Peyer's patch (tissue), 4 donors: ENCODE measurements around the gene IFT81. TPM values are rescaled to one million over a fixed set of nuclear protein-coding genes. Genes with fewer than 3 reads are reported as not detected.

Experiments
- DNase-seq, 3 donors: peaks; one replicate each; pipeline ENCODE4 v3.0.0-alpha.2; 2017 to 2019
- H3K27ac ChIP-seq, 4 donors: fragments of 200-600 bp; sonication (generic); one replicate each; pipeline ENCODE4 v1.5.1; 2016 to 2019
- H3K27me3 ChIP-seq, 2 donors: fragments of 200-600 bp; sonication (generic); one replicate each; pipeline ENCODE4 v1.5.1; 2019
- H3K36me3 ChIP-seq, 3 donors: fragments of 200-600 bp; sonication (generic); one replicate each; pipeline ENCODE4 v1.5.1; 2016 to 2019
- H3K4me1 ChIP-seq, 4 donors: fragments of 200-600 bp; sonication (generic); one replicate each; pipeline ENCODE4 v1.5.1; 2016 to 2019
- H3K4me3 ChIP-seq, 4 donors: fragments of 200-600 bp; sonication (generic); 1 replicate in 3 of 4; 2 replicates in 1 of 4; pipeline ENCODE4 v1.5.1; 2016 to 2019; ENCODE audit warnings: mild to moderate bottlenecking in 1 of 4
- H3K9me3 ChIP-seq, 4 donors: fragments of 200-600 bp; sonication (generic); one replicate each; pipeline ENCODE4 v1.5.1; 2016 to 2019; ENCODE audit warnings: mild to moderate bottlenecking in 1 of 4
- CTCF ChIP-seq, 6 experiments: fragments of 450-650 bp in 4 of 6; fragments of 200-600 bp in 2 of 6; sonication (generic) in 1 of 6; IDR thresholded peaks; one replicate each; pipeline ENCODE4 v1.5.1; 2017 to 2019; ENCODE audit warnings: antibody characterized with exemption in 6 of 6, mild to moderate bottlenecking in 3 of 6, moderate library complexity in 1 of 6
- POLR2A ChIP-seq, 2 donors: fragments of 450-650 bp; IDR thresholded peaks; one replicate each; pipeline ENCODE4 v1.5.1; 2017; ENCODE audit warnings: antibody characterized with exemption in 2 of 2, mild to moderate bottlenecking in 2 of 2, moderate library complexity in 2 of 2
- total RNA-seq, 4 donors: library from RNA; depleted of rRNA; stranded (reverse); fragments of >200 nt; gene quantifications; one replicate each; pipeline ENCODE4 v1.1.0, GENCODE V29; 2016

Gene IFT81
- total RNA-seq, 4 donors from 2014 or later: 2.5 to 20.6 (median 7.5) TPM

- H3K9me3 ChIP-seq: no peaks in the 10 kb centered on the region
- H3K4me1 ChIP-seq: peaks cover 0 to 19% (median 0%) of the 10 kb centered on the region in 4 donors
- no peak for TF ChIP-seq CTCF (IDR thresholded peaks at IDR 0.05)
- TF ChIP-seq POLR2A (IDR thresholded peaks at IDR 0.05): no peak
- H3K4me3 ChIP-seq: no peak overlapping the region
- no peak for DNase-seq
- peak overlapping the region; percentile 45 to 88 (median 66) for H3K27ac ChIP-seq
- no peaks in the 10 kb centered on the region for H3K36me3 ChIP-seq
- H3K27me3 ChIP-seq: no peaks in the 10 kb centered on the region
Measured at GRCh38 chr12:110109837-110110535, 14.2 kb upstream of the IFT81 start.

DNA sequence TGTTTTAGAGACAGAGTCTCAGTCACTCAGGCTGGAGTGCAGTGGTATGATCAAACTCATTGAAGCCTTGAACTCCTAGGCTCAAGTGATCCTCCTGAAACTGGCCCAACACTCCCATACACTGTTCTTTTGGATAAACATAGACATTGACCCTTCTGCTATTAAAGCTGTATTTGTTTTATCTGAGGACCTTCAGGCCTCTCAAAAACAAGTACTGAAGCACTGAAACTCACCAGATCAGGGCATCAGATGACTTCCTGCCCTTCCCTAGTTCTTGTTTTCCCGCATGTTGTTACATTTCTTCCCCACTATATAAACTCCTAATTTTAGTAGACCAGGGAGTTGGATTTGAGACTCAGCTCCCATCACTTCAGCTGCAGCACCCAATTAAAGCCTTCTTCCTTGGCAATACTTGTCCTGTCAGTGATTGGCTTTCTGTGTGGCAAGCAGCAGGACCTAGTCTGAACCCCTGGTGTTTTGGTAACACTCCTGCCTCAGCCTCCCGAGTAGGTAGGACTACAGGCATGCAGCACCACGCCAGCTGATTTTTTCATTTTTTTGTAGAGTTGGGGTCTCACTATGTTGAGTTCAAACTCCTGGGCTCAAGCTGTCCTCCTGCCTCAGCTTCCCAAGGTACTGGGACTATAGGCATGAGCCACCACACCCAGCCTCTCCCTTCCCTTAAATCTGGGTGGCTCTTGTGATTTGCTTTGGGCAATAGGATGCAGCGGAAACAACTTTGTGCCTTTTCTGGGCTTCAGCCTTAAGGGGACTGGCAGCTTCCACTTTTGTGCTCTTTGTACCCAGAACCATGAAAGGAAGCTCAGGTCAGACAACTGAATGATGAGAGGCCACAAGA lies 12.5 kb upstream of the IFT81 start:
- Histone ChIP-seq H3K9me3 (no peaks in the 10 kb centered on the region), H3K27me3 (no peaks in the 10 kb centered on the region), H3K4me1 (peaks cover 0 to 19% (median 0%) of the 10 kb centered on the region in 4 donors), H3K36me3 (no peaks in the 10 kb centered on the region), H3K4me3 (no peak overlapping the region), H3K27ac (peak overlapping the region in 2 of 4 donors; percentile 35 to 88)
- DNase-seq: no peak
- TF ChIP-seq POLR2A (IDR thresholded peaks at IDR 0.05): no peak
- TF ChIP-seq CTCF (IDR thresholded peaks at IDR 0.05): no peak

- TF ChIP-seq CTCF (IDR thresholded peaks at IDR 0.05): no peak
- no peak for TF ChIP-seq POLR2A (IDR thresholded peaks at IDR 0.05)
- Histone ChIP-seq H3K27me3 (no peaks in the 10 kb centered on the region), H3K4me1 (peaks cover 0 to 19% (median 0%) of the 10 kb centered on the region in 4 donors), H3K36me3 (no peaks in the 10 kb centered on the region), H3K4me3 (no peak overlapping the region), H3K9me3 (no peaks in the 10 kb centered on the region), H3K27ac (peak overlapping the region in 2 of 4 donors; percentile 35 to 88)
- DNase-seq: no peak
Measured at GRCh38 chr12:110112335-110112660, 11.9 kb upstream of the IFT81 start.

GRCh38 chr12:110114528-110114937 lies 9.6 kb upstream of the IFT81 start:
- no peak overlapping the region for H3K4me3 ChIP-seq
- TF ChIP-seq POLR2A (IDR thresholded peaks at IDR 0.05) (no peak), CTCF (IDR thresholded peaks at IDR 0.05) (no peak)
- no peaks in the 10 kb centered on the region for H3K27me3 ChIP-seq
- no peak overlapping the region for H3K27ac ChIP-seq
- H3K36me3 ChIP-seq: no peaks in the 10 kb centered on the region
- no peak for DNase-seq
- H3K4me1 ChIP-seq: peaks cover 0 to 14% (median 0%) of the 10 kb centered on the region in 4 donors
- H3K9me3 ChIP-seq: no peaks in the 10 kb centered on the region

DNA sequence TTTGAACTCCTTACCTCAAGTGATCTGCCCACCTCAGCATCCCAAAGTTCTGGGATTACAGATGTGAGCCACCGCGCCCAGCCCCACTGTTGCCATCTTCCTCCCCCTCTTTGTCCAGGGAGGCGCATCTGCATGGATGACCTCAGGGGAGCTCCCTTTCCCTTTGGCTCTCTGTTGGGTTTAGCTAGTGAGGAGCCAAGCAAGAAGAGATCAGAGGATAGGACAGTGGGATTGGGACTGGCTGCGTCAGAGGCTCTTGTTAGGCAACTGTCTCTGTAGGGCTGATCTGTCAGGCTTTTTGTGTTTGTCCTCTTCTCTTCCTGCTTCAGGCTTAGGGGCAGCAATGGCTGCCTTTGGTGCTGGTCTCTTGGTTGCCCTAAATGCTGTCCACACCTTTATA lies 8.5 kb upstream of the IFT81 start:
- no peaks in the 10 kb centered on the region for H3K27me3 ChIP-seq
- no peak for TF ChIP-seq CTCF (IDR thresholded peaks at IDR 0.05)
- no peak for TF ChIP-seq POLR2A (IDR thresholded peaks at IDR 0.05)

More for the DNA sequence above, 8.5 kb upstream of the IFT81 start:
- H3K9me3 ChIP-seq: no peaks in the 10 kb centered on the region
- no peak for DNase-seq
- no peak overlapping the region for H3K27ac ChIP-seq
- no peaks in the 10 kb centered on the region for H3K36me3 ChIP-seq
- peaks cover 0 to 11% (median 0%) of the 10 kb centered on the region in 4 donors for H3K4me1 ChIP-seq
- no peak overlapping the region for H3K4me3 ChIP-seq
